H9 (cell line): ENCODE results near the gene SIAH2. TPM values are rescaled to one million over a fixed set of nuclear protein-coding genes. Genes with fewer than 3 reads are reported as not detected.

ENCODE experiments used
- DNase-seq: peaks from one replicate; pipeline ENCODE4 v3.0.0-alpha.2; 2017
- H2AFZ ChIP-seq: one replicate; pipeline ENCODE4 v1.6.1; 2013; ENCODE audit warnings: mild to moderate bottlenecking, low read length, control low read depth, moderate library complexity
- H2AK5ac ChIP-seq: 2 replicates; pipeline ENCODE4 v1.6.1; 2013; ENCODE audit warnings: low read length, control low read depth, mixed read lengths; ENCODE audit not compliant: insufficient read length
- H2BK120ac ChIP-seq: one replicate; pipeline ENCODE4 v1.6.1; 2013; ENCODE audit warnings: low read depth, mild to moderate bottlenecking, low read length, control low read depth, inconsistent platforms; ENCODE audit not compliant: poor library complexity, severe bottlenecking
- H2BK12ac ChIP-seq: 2 replicates; pipeline ENCODE4 v1.6.1; 2013; ENCODE audit warnings: low read length, control low read depth, mixed read lengths, low read depth; ENCODE audit not compliant: insufficient read length
- H2BK15ac ChIP-seq: 2 replicates; pipeline ENCODE4 v1.6.1; 2013; ENCODE audit warnings: low read depth, low read length, control low read depth
- H2BK20ac ChIP-seq: one replicate; pipeline ENCODE4 v1.6.1; 2013; ENCODE audit warnings: low read depth, mild to moderate bottlenecking, low read length, control low read depth, inconsistent platforms; ENCODE audit not compliant: poor library complexity, severe bottlenecking
- H2BK5ac ChIP-seq: 2 replicates; pipeline ENCODE4 v1.6.1; 2013; ENCODE audit warnings: low read length, control low read depth, mixed read lengths; ENCODE audit not compliant: insufficient read length
- H3K14ac ChIP-seq: 2 replicates; pipeline ENCODE4 v1.6.1; 2013; ENCODE audit warnings: low read length, control low read depth; ENCODE audit not compliant: insufficient read depth
- H3K18ac ChIP-seq: 2 replicates; pipeline ENCODE4 v1.6.1; 2013; ENCODE audit warnings: low read depth, mild to moderate bottlenecking, mixed read lengths, low read length, control low read depth; ENCODE audit not compliant: insufficient read length
- H3K23ac ChIP-seq: 2 replicates; pipeline ENCODE4 v1.6.1; 2013; ENCODE audit warnings: low read length, control low read depth, mixed read lengths, low read depth; ENCODE audit not compliant: insufficient read length
- H3K23me2 ChIP-seq: 2 replicates; pipeline ENCODE4 v1.6.1; 2013; ENCODE audit warnings: low read depth, mild to moderate bottlenecking, mixed read lengths, low read length, control low read depth; ENCODE audit not compliant: insufficient read length, poor library complexity, severe bottlenecking
- H3K27ac ChIP-seq: 2 replicates; pipeline ENCODE4 v1.5.1; 2013; ENCODE audit warnings: low read length, control low read depth, mixed read lengths, low read depth; ENCODE audit not compliant: insufficient read length
- H3K27me3 ChIP-seq: 2 replicates; pipeline ENCODE4 v1.6.1; 2013; ENCODE audit warnings: low read length, control low read depth, inconsistent platforms; ENCODE audit not compliant: insufficient read depth
- H3K4ac ChIP-seq: 2 replicates; pipeline ENCODE4 v1.6.1; 2013; ENCODE audit warnings: low read depth, mild to moderate bottlenecking, control low read depth, inconsistent platforms, low read length, moderate library complexity
- H3K4me1 ChIP-seq: 2 replicates; pipeline ENCODE4 v1.6.1; 2013; ENCODE audit warnings: low read length, control low read depth, inconsistent platforms; ENCODE audit not compliant: insufficient read depth
- H3K4me2 ChIP-seq: 2 replicates; pipeline ENCODE4 v1.6.1; 2013; ENCODE audit warnings: low read length, control low read depth, mixed read lengths; ENCODE audit not compliant: insufficient read length, insufficient read depth
- H3K56ac ChIP-seq: 2 replicates; pipeline ENCODE4 v1.6.1; 2013; ENCODE audit warnings: low read depth, mild to moderate bottlenecking, mixed read lengths, low read length, control low read depth; ENCODE audit not compliant: insufficient read length
- H3K79me1 ChIP-seq: 2 replicates; pipeline ENCODE4 v1.6.1; 2013; ENCODE audit warnings: low read depth, mild to moderate bottlenecking, moderate library complexity, low read length, control low read depth, inconsistent platforms; ENCODE audit not compliant: insufficient read depth, poor library complexity, severe bottlenecking
- H3K79me2 ChIP-seq: 2 replicates; pipeline ENCODE4 v1.6.1; 2013; ENCODE audit warnings: low read length, control low read depth, inconsistent platforms; ENCODE audit not compliant: insufficient read depth
- H3K9ac ChIP-seq: 2 replicates; pipeline ENCODE4 v1.6.1; 2013; ENCODE audit warnings: low read length, control low read depth, mixed read lengths; ENCODE audit not compliant: insufficient read length; ENCODE audit errors: extremely low read depth
- H3K9me3 ChIP-seq: one replicate; pipeline ENCODE4 v1.6.1; 2013; ENCODE audit warnings: low read depth, low read length, inconsistent platforms; ENCODE audit not compliant: control insufficient read depth
- H3T11ph ChIP-seq: one replicate; pipeline ENCODE4 v1.6.1; 2013; ENCODE audit warnings: mild to moderate bottlenecking, low read length, control low read depth, inconsistent platforms
- H4K20me1 ChIP-seq: one replicate; pipeline ENCODE4 v1.6.1; 2013; ENCODE audit not compliant: control insufficient read depth, insufficient read length, insufficient read depth
- H4K5ac ChIP-seq: 2 replicates; pipeline ENCODE4 v1.6.1; 2013; ENCODE audit warnings: low read depth, mild to moderate bottlenecking, mixed read lengths, low read length, control low read depth; ENCODE audit not compliant: insufficient read length
- H4K8ac ChIP-seq: replicated peaks from 2 replicates; pipeline ENCODE4 v1.6.1; 2013; ENCODE audit warnings: low read length, control low read depth, mixed read lengths, low read depth; ENCODE audit not compliant: insufficient read length
- H4K91ac ChIP-seq: 2 replicates; pipeline ENCODE4 v1.6.1; 2013; ENCODE audit warnings: low read depth, mild to moderate bottlenecking, moderate library complexity, mixed read lengths, low read length, control low read depth; ENCODE audit not compliant: insufficient read length
- H3K27ac Mint-ChIP-seq, 3 experiments: 2 replicates in 2 of 3; 3 replicates in 1 of 3; pipeline ENCODE4 v1.8.0; 2020 to 2021; ENCODE audit warnings: mixed read lengths in 3 of 3, mild to moderate bottlenecking in 1 of 3, moderate library complexity in 1 of 3
- H3K27me3 Mint-ChIP-seq: 2 replicates; pipeline ENCODE4 v1.8.0; 2021; ENCODE audit warnings: low read depth, mild to moderate bottlenecking, moderate library complexity, mixed read lengths
- H3K36me3 Mint-ChIP-seq, 3 experiments: 2 replicates in 2 of 3; 3 replicates in 1 of 3; pipeline ENCODE4 v1.8.0; 2020 to 2021; ENCODE audit warnings: low read depth in 3 of 3, mixed read lengths in 3 of 3; ENCODE audit not compliant: insufficient read depth in 1 of 3
- H3K4me1 Mint-ChIP-seq, 2 experiments: 2 replicates each; pipeline ENCODE4 v1.8.0; 2020; ENCODE audit warnings: mixed read lengths in 2 of 2
- H3K4me3 Mint-ChIP-seq, 2 experiments: 2 replicates in 1 of 2; 3 replicates in 1 of 2; pipeline ENCODE4 v1.8.0; 2020 to 2021; ENCODE audit warnings: mild to moderate bottlenecking in 2 of 2, mixed read lengths in 2 of 2, moderate library complexity in 1 of 2
- H3K9me3 Mint-ChIP-seq, 2 experiments: 2 replicates in 1 of 2; 3 replicates in 1 of 2; pipeline ENCODE4 v1.8.0; 2020; ENCODE audit warnings: mild to moderate bottlenecking in 2 of 2, mixed read lengths in 2 of 2, moderate library complexity in 1 of 2
- WGBS: extraction: QIAGEN DNeasy Blood & Tissue Kit; methylation state at CpG from one replicate; pipeline ENCODE4 v1.1.7; 2013; ENCODE audit warnings: missing lambda C conversion rate, low lambda C conversion rate, mixed read lengths; ENCODE audit not compliant: insufficient read length; ENCODE audit errors: extremely low coverage; 5-methylcytosine and 5-hydroxymethylcytosine counted together
- total RNA-seq: library from RNA; stranded (reverse); gene quantifications from 2 replicates; pipeline ENCODE4 v1.2.1, GENCODE V29; 2021
- TF ChIP-seq, protein P1 (sequence below): fragments of 200-600 bp; sonication (generic); conservative IDR thresholded peaks from 3 replicates; pipeline ENCODE4 v1.8.0; 2021; ENCODE audit warnings: antibody characterized with exemption, mild to moderate bottlenecking

SIAH2 gene
- total RNA-seq, 1 experiment from 2014 or later: 17.4 TPM

DNA sequence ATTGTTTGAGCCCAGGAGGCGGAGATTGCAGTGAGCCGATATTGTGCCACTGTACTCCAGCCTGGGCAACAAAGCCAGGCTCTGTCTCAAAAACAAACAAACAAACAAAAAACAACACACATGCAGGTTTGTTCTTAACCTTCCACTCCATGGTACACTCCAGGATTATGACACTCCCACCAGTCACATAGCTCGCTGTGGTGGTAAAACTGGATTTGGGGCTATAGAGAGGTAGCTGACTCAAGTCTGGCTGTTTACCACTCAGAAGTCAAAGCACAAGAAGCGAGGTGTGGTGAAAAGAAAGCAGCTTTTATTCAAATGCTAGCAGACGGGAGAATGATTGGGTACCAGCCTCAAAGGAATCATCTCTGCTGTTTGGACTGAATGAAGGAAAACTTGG, 49.0 kb upstream of the SIAH2 start:
- no peaks in the 10 kb centered on the region for H3K79me2 ChIP-seq
- H2BK20ac ChIP-seq: no peak overlapping the region
- H3K4me1 ChIP-seq: no peaks in the 10 kb centered on the region; the same call in 1 of the 2 replicates
- Mint-ChIP-seq H3K36me3 (peaks cover 2 to 9% (median 5%) of the 10 kb centered on the region in 3 experiments; a peak in 5 of 7 replicates), H3K9me3 (no peaks in the 10 kb centered on the region), H3K27ac (peak overlapping the region in 1 of 3 experiments; percentile 36; a peak in 2 of 7 replicates), H3K4me1 (peaks cover 24 to 34% of the 10 kb centered on the region in 2 experiments), H3K4me3 (no peak overlapping the region), H3K27me3 (no peaks in the 10 kb centered on the region; the same call in 1 of the 2 replicates)
- H3K79me1 ChIP-seq: no peaks in the 10 kb centered on the region
- H3K4ac ChIP-seq: no peak overlapping the region
- WGBS: no CpG with 5 or more reads among the region's 5 CpGs
- H2BK15ac ChIP-seq: no peak overlapping the region
- no peak overlapping the region for H2BK12ac ChIP-seq
- H3K9ac ChIP-seq: no peak overlapping the region
- no peaks in the 10 kb centered on the region; the same call in 1 of the 2 replicates for H3K27me3 ChIP-seq
- peak overlapping the region; percentile 82 for H2AFZ ChIP-seq
- H3K9me3 ChIP-seq: no peaks in the 10 kb centered on the region
- TF ChIP-seq, protein P1, sequence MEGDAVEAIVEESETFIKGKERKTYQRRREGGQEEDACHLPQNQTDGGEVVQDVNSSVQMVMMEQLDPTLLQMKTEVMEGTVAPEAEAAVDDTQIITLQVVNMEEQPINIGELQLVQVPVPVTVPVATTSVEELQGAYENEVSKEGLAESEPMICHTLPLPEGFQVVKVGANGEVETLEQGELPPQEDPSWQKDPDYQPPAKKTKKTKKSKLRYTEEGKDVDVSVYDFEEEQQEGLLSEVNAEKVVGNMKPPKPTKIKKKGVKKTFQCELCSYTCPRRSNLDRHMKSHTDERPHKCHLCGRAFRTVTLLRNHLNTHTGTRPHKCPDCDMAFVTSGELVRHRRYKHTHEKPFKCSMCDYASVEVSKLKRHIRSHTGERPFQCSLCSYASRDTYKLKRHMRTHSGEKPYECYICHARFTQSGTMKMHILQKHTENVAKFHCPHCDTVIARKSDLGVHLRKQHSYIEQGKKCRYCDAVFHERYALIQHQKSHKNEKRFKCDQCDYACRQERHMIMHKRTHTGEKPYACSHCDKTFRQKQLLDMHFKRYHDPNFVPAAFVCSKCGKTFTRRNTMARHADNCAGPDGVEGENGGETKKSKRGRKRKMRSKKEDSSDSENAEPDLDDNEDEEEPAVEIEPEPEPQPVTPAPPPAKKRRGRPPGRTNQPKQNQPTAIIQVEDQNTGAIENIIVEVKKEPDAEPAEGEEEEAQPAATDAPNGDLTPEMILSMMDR: no peak
- no peak overlapping the region for H3K56ac ChIP-seq
- H4K91ac ChIP-seq: no peak overlapping the region
- no peaks in the 10 kb centered on the region for H4K20me1 ChIP-seq
- no peak overlapping the region for H3K18ac ChIP-seq
- H4K5ac ChIP-seq: no peak overlapping the region
- no peak overlapping the region for H2BK120ac ChIP-seq
- DNase-seq: no peak
- H3K23me2 ChIP-seq: no peaks in the 10 kb centered on the region
- no peak overlapping the region for H2AK5ac ChIP-seq
- H4K8ac ChIP-seq: no peak overlapping the region
- H2BK5ac ChIP-seq: no peak overlapping the region
- H3K23ac ChIP-seq: no peak overlapping the region
- no peak overlapping the region for H3T11ph ChIP-seq
- no peak overlapping the region for H3K4me2 ChIP-seq
- no peak overlapping the region for H3K14ac ChIP-seq
- no peak overlapping the region for H3K27ac ChIP-seq
